Endothelial cell of umbilical vein (primary cell): ENCODE measurements around the gene CENPB.

Experiments used
- EZH2 ChIP-seq: IDR thresholded peaks from 2 replicates; pipeline ENCODE4 v1.6.1; 2012; ENCODE audit warnings: borderline replicate concordance, low read depth, mild to moderate bottlenecking, moderate library complexity, low read length, inconsistent platforms; ENCODE audit not compliant: severe bottlenecking
- POLR2A ChIP-seq: IDR thresholded peaks from 2 replicates; pipeline ENCODE4 v1.6.1; 2012; ENCODE audit warnings: low read depth, mild to moderate bottlenecking, control low read depth, low read length
- TF ChIP-seq, protein P1 (sequence below), 2 donors: IDR thresholded peaks; 1 replicate in 1 of 2; 2 replicates in 1 of 2; pipeline ENCODE4 v1.5.1; 2011; ENCODE audit warnings: low read length in 2 of 2, mild to moderate bottlenecking in 2 of 2, moderate library complexity in 2 of 2, control low read depth in 1 of 2, inconsistent platforms in 1 of 2, low read depth in 1 of 2; ENCODE audit not compliant: insufficient read depth in 1 of 2; ENCODE audit errors: extremely low read depth in 1 of 2

DNA sequence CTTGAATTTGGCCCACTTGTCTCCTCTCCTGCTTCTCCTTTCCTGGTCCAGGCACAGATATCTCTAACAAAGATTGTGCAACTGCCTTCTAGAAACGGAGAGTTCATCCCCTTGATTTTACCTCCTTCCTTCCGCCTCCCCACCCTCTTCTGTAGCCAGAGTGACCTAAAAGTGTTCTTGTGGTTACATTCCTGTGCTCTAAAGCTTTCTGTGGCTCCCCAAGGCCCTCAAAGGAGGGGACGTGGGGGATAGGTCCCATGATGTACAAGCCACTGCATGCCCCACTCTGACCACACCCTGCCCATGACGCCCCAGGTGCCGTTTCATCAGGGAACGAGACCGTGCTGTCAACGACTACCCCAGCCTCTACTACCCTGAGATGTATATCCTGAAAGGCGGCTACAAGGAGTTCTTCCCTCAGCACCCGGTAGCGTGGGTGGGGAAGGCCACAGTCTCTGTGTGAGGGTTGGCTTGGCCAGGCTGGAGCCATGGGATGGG lies 17.8 kb upstream of the CENPB start:
- TF ChIP-seq, protein P1, sequence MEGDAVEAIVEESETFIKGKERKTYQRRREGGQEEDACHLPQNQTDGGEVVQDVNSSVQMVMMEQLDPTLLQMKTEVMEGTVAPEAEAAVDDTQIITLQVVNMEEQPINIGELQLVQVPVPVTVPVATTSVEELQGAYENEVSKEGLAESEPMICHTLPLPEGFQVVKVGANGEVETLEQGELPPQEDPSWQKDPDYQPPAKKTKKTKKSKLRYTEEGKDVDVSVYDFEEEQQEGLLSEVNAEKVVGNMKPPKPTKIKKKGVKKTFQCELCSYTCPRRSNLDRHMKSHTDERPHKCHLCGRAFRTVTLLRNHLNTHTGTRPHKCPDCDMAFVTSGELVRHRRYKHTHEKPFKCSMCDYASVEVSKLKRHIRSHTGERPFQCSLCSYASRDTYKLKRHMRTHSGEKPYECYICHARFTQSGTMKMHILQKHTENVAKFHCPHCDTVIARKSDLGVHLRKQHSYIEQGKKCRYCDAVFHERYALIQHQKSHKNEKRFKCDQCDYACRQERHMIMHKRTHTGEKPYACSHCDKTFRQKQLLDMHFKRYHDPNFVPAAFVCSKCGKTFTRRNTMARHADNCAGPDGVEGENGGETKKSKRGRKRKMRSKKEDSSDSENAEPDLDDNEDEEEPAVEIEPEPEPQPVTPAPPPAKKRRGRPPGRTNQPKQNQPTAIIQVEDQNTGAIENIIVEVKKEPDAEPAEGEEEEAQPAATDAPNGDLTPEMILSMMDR (IDR thresholded peaks at IDR 0.05; ENCODE audit: extremely low read depth in 1 of 2, insufficient read depth in 1 of 2, low read depth in 1 of 2, low read length in 2 of 2) = no peak
- TF ChIP-seq POLR2A = no peak
- no peak for TF ChIP-seq EZH2
